Mucosa of stomach (tissue), 1 donor: Measurements from ENCODE around the gene CDX1.

Experiments used
- H3K27me3 ChIP-seq: one replicate; pipeline ENCODE4 v1.7.0; 2013; ENCODE audit warnings: mild to moderate bottlenecking, low read length; ENCODE audit not compliant: control insufficient read depth, insufficient read depth
- H3K36me3 ChIP-seq: one replicate; pipeline ENCODE4 v1.7.0; 2013; ENCODE audit warnings: low read length; ENCODE audit not compliant: control insufficient read depth, insufficient read depth
- H3K4me1 ChIP-seq: one replicate; pipeline ENCODE4 v1.7.0; 2013; ENCODE audit warnings: mild to moderate bottlenecking, low read length; ENCODE audit not compliant: control insufficient read depth, insufficient read depth
- H3K4me3 ChIP-seq: one replicate; pipeline ENCODE4 v1.7.0; 2013; ENCODE audit warnings: low read length
- H3K9ac ChIP-seq: one replicate; pipeline ENCODE4 v1.7.0; 2013; ENCODE audit warnings: mild to moderate bottlenecking, low read length, moderate library complexity
- H3K9me3 ChIP-seq: one replicate; pipeline ENCODE4 v1.7.0; 2013; ENCODE audit warnings: mild to moderate bottlenecking, low read length, moderate library complexity; ENCODE audit not compliant: control insufficient read depth
- donor health status: Pancreatic carcinoma.

CDX1 gene

GRCh38 chr5:150153957-150154617 is 12.5 kb upstream of the CDX1 start:
- H3K4me1 ChIP-seq: peaks cover 8% of the 10 kb centered on the region
- H3K4me3 ChIP-seq: no peak overlapping the region
- peaks cover 16% of the 10 kb centered on the region for H3K27me3 ChIP-seq
- H3K9me3 ChIP-seq: no peaks in the 10 kb centered on the region
- H3K9ac ChIP-seq: peak overlapping the region; percentile 26
- no peaks in the 10 kb centered on the region for H3K36me3 ChIP-seq

GRCh38 chr5:150154618-150155128 is 11.9 kb upstream of the CDX1 start:
- Histone ChIP-seq H3K4me3 (no peak overlapping the region), H3K4me1 (peaks cover 5% of the 10 kb centered on the region), H3K9me3 (no peaks in the 10 kb centered on the region), H3K9ac (peak overlapping the region; percentile 26), H3K27me3 (peaks cover 16% of the 10 kb centered on the region), H3K36me3 (no peaks in the 10 kb centered on the region)

DNA sequence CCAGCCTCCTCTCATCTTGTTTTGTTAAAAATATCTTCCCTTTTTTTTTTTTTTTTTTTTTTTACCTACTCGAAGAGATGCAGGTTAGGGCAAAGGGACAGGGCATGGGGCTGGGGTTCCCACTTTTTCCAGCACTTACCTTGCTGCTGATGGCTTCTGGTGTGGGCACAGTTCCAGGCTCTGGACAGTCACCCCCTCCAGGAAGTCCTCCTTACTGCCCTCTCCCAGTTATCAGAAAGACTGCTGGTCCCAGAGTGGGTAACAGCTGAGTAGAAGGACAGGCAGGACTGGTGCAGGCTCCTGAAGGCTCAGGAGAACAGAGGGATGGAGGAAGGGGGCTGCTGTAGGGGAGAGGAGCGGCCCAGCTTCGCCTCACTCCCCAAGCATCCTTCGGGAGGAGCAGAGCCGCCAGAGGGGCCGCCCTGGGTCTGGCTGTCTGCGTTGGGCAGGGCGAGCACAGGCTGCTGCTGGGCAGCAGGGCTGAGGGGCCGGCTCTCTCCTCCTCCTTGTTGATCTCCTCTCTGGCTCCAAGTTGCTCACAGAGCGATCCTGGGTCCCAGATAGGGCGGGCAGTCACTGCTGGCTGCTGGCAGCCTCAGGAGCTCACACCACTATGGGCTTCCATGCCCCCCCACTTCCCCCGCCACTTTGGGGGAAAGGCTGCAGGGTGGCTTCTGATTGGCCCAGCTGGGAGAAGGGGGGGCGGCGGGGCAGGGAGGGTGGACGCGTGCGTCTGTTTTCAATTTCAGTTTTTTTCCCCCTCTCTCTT is 11.1 kb upstream of the CDX1 start, which contains the start of gene PDGFRB:
Gene PDGFRB (minus strand): TSS at position 588 of the 769 bp plus-strand sequence. CDS start 18,798 bp downstream, outside the sequence.
- no peaks in the 10 kb centered on the region for H3K9me3 ChIP-seq
- H3K9ac ChIP-seq: peak within 1 kb of the TSS; percentile 26
- no peaks in the 10 kb centered on the region for H3K36me3 ChIP-seq
- peaks cover 16% of the 10 kb centered on the region for H3K27me3 ChIP-seq
- peaks cover 3% of the 10 kb centered on the region for H3K4me1 ChIP-seq
- no peak within 1 kb of the TSS for H3K4me3 ChIP-seq

GRCh38 chr5:150156027-150156368 is 10.6 kb upstream of the CDX1 start:
- Histone ChIP-seq H3K36me3 (no peaks in the 10 kb centered on the region), H3K4me3 (no peak overlapping the region), H3K4me1 (peaks cover 3% of the 10 kb centered on the region), H3K9me3 (no peaks in the 10 kb centered on the region), H3K9ac (no peak overlapping the region), H3K27me3 (peaks cover 16% of the 10 kb centered on the region)

GRCh38 chr5:150156540-150156939 is 10.0 kb upstream of the CDX1 start:
- peaks cover 9% of the 10 kb centered on the region for H3K4me1 ChIP-seq
- H3K9ac ChIP-seq: no peak overlapping the region
- H3K9me3 ChIP-seq: no peaks in the 10 kb centered on the region
- peaks cover 16% of the 10 kb centered on the region for H3K27me3 ChIP-seq
- H3K4me3 ChIP-seq: no peak overlapping the region
- H3K36me3 ChIP-seq: no peaks in the 10 kb centered on the region

DNA sequence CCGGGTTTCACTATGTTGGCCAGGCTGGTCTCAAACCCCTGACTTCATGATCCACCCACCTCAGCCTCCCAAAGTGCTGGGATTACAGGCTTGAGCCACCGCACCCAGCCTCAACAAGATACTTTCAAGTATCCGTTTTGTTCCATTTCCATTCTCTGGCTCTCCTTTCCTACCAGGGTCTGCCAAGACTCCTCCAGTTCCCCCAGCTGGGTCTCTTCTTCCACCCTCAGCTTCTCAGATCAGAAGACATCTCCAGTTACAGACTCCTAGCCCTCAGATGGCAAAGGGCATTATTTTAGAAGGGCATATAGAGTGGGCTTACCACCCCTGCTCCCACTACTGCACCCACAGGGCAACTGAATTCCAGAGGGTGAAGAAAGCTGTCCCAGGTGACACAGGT is 9.4 kb upstream of the CDX1 start:
- peaks cover 16% of the 10 kb centered on the region for H3K27me3 ChIP-seq
- no peak overlapping the region for H3K9ac ChIP-seq
- H3K9me3 ChIP-seq: no peaks in the 10 kb centered on the region
- no peak overlapping the region for H3K4me3 ChIP-seq
- peaks cover 15% of the 10 kb centered on the region for H3K4me1 ChIP-seq
- H3K36me3 ChIP-seq: no peaks in the 10 kb centered on the region

DNA sequence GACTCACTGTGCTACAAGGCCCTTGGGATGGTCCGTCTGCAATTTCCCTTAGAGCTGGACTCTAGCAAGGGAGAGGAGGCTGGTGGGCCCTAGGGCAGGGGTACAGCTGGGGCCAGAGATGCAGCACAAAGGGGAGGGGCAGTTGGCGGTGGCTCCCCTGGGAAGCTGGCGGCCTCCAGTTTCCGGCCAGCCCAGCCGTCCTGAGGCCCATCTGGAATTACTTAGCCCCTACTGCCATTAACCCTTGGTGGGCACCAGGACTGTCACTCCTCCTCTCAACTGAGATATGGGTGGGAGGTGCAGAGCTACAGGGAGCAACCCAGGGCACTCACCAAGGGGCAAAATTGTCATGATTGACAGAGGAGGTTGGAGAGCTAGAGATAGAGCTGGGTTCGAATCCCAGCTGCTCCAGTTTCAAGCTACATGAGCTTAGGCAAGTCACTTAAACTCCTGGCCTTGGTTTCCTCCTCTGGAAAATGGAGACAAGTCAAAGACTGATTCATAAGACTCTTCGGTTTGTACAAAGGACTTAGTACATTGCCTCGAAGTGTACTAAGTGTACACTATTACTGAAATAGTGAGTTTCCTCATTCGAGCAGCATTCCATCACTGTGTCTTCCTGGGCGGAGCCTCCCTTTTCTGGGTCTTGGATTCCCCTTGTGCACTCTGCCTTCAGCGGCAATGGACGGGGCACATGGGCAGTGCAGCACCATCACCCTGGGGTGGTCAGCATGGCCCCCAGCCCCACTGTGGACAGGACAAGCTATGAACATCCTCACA is 8.2 kb upstream of the CDX1 start:
- H3K9me3 ChIP-seq: no peaks in the 10 kb centered on the region
- no peak overlapping the region for H3K4me3 ChIP-seq
- peaks cover 7% of the 10 kb centered on the region for H3K27me3 ChIP-seq
- H3K9ac ChIP-seq: no peak overlapping the region
- peaks cover 21% of the 10 kb centered on the region for H3K4me1 ChIP-seq
- no peaks in the 10 kb centered on the region for H3K36me3 ChIP-seq

DNA sequence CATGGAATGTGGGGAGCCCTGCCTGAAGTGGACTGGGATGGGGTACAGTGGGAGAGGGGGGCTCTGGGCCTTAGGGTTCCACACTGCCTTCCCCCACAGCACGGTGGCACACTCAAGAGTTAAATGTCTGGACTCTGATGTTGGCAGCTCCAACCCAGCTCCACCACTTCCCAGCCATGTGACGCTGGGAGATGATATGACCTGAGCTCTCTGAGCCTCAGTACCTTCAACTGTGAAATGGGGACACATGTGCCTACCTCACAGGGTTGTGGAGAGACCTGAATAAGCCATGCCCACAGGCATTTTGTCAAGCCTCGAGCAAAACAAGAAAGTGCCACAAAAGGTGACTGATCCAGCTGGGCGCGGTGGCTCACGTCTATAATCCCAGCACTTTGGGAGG is 7.5 kb upstream of the CDX1 start:
- Histone ChIP-seq H3K36me3 (no peaks in the 10 kb centered on the region), H3K9me3 (no peaks in the 10 kb centered on the region), H3K4me1 (peaks cover 26% of the 10 kb centered on the region), H3K4me3 (no peak overlapping the region), H3K27me3 (peaks cover 7% of the 10 kb centered on the region), H3K9ac (no peak overlapping the region)

DNA sequence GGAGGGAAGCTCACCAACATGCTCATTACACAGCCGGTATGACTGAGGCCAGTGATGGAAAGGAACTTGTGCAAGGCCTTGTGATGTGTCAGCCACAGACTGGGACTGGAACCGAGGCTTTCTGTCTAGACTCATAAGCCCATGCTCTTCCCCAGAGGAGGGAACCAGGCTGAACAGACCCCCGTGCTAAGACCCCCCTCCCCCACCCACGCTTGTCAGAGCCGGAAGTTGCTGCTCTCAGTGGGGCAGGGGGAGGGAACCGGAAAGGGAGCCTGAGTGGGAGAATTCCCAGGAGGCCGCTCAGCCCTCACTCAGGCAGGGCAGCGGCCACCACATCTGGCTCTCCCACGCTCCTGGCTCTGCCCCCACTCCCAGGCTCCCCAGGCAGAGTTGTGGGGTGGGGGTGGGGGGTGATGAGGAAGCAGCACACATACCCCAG is 6.8 kb upstream of the CDX1 start:
- H3K4me1 ChIP-seq: peaks cover 33% of the 10 kb centered on the region
- no peaks in the 10 kb centered on the region for H3K36me3 ChIP-seq
- peaks cover 7% of the 10 kb centered on the region for H3K27me3 ChIP-seq
- H3K9ac ChIP-seq: no peak overlapping the region
- H3K4me3 ChIP-seq: no peak overlapping the region
- no peaks in the 10 kb centered on the region for H3K9me3 ChIP-seq

DNA sequence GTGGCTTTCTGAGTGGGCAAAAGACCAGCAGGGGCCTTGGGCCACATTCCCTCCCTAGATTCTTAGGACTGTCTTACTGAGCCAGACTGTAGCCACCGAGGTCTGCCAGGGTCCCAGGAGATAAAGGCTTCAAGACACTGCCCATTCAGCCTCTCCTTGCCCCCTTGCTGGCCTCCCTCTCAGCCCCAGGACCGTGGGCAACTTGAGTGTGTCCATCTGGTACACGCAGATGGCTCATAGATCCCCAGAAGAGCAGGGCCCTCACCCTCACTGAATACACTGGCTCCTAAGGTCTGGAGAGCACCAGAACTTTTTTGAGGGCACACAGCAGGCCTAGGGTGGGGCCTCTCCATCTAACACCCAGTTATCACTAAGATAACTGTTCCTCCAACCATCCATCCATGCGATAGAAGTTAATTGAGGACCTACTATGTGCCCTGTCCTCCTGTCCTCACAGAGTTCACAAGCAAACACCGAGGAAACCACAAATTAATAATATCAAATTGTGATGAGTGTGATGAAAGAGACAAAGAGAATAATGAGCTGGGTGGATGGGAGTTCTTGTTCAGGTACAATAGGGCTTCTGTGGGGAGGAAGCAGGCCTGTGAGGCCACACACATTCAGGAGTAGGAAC is 6.0 kb upstream of the CDX1 start:
- H3K36me3 ChIP-seq: no peaks in the 10 kb centered on the region
- H3K4me1 ChIP-seq: peaks cover 36% of the 10 kb centered on the region
- no peak overlapping the region for H3K9ac ChIP-seq
- no peaks in the 10 kb centered on the region for H3K9me3 ChIP-seq
- H3K4me3 ChIP-seq: no peak overlapping the region
- H3K27me3 ChIP-seq: peaks cover 7% of the 10 kb centered on the region

GRCh38 chr5:150161242-150162141 is 5.1 kb upstream of the CDX1 start:
- no peak overlapping the region for H3K4me3 ChIP-seq
- no peak overlapping the region for H3K9ac ChIP-seq
- no peaks in the 10 kb centered on the region for H3K9me3 ChIP-seq
- no peaks in the 10 kb centered on the region for H3K36me3 ChIP-seq
- peaks cover 33% of the 10 kb centered on the region for H3K4me1 ChIP-seq
- peaks cover 6% of the 10 kb centered on the region for H3K27me3 ChIP-seq
